OCI-LY7 (cell line): ENCODE data around the gene ATP9B.

ENCODE experiments used
- EZH2phosphoT487 ChIP-seq: fragments of 200-600 bp; sonication (generic); IDR thresholded peaks from 2 replicates; pipeline ENCODE4 v1.6.1; 2018; ENCODE audit warnings: low read depth, borderline replicate concordance, mild to moderate bottlenecking, mixed run types, antibody characterized with exemption, low read length, moderate library complexity, mixed read lengths
- TF ChIP-seq, protein P1 (sequence below): fragments of 200-600 bp; sonication (generic); conservative IDR thresholded peaks from 2 replicates; pipeline ENCODE4 v1.5.1; 2014; ENCODE audit warnings: mild to moderate bottlenecking, antibody characterized with exemption, low read length, moderate library complexity, mixed read lengths

DNA sequence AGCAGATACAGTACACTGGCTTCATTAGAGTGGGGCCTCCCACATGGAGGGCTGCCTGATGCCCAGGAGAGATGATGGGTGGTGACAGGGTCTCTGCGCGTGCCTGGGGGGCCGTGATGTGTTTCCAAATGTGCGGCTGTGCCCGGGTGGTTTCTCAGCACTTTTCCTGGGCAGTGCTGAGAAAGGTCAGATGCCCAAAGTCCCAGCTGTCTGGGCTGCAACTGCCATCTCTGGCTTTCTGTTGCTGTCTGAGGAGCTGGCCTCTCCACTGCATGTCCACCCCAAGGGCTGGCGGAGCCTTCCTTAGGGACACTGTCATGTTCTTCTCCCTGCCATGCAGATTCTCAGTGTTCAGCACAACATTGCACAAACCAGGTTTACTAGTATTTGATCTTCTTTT, 263.9 kb downstream of the ATP9B start:
- TF ChIP-seq, protein P1, sequence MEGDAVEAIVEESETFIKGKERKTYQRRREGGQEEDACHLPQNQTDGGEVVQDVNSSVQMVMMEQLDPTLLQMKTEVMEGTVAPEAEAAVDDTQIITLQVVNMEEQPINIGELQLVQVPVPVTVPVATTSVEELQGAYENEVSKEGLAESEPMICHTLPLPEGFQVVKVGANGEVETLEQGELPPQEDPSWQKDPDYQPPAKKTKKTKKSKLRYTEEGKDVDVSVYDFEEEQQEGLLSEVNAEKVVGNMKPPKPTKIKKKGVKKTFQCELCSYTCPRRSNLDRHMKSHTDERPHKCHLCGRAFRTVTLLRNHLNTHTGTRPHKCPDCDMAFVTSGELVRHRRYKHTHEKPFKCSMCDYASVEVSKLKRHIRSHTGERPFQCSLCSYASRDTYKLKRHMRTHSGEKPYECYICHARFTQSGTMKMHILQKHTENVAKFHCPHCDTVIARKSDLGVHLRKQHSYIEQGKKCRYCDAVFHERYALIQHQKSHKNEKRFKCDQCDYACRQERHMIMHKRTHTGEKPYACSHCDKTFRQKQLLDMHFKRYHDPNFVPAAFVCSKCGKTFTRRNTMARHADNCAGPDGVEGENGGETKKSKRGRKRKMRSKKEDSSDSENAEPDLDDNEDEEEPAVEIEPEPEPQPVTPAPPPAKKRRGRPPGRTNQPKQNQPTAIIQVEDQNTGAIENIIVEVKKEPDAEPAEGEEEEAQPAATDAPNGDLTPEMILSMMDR, result no peak
- no peak for TF ChIP-seq EZH2phosphoT487
